Neural progenitor cell (in vitro differentiated cells): Measurements from ENCODE around the gene RNF125.

Experiments
- EZH2phosphoT487 ChIP-seq: fragments of 200-600 bp; sonication (generic); IDR thresholded peaks from 2 replicates; pipeline ENCODE4 v1.6.1; 2017; ENCODE audit warnings: antibody characterized with exemption
- TF ChIP-seq, protein P1 (sequence below): fragments of 200-600 bp; sonication (generic); IDR thresholded peaks from 2 replicates; pipeline ENCODE4 v1.5.1; 2017; ENCODE audit warnings: antibody characterized with exemption, mild to moderate bottlenecking

- no peak for TF ChIP-seq EZH2phosphoT487
- TF ChIP-seq, protein P1, sequence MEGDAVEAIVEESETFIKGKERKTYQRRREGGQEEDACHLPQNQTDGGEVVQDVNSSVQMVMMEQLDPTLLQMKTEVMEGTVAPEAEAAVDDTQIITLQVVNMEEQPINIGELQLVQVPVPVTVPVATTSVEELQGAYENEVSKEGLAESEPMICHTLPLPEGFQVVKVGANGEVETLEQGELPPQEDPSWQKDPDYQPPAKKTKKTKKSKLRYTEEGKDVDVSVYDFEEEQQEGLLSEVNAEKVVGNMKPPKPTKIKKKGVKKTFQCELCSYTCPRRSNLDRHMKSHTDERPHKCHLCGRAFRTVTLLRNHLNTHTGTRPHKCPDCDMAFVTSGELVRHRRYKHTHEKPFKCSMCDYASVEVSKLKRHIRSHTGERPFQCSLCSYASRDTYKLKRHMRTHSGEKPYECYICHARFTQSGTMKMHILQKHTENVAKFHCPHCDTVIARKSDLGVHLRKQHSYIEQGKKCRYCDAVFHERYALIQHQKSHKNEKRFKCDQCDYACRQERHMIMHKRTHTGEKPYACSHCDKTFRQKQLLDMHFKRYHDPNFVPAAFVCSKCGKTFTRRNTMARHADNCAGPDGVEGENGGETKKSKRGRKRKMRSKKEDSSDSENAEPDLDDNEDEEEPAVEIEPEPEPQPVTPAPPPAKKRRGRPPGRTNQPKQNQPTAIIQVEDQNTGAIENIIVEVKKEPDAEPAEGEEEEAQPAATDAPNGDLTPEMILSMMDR, result no peak
Observed at GRCh38 chr18:32011193-32011592, 7.4 kb upstream of the RNF125 start.
